Measurements from ENCODE around the gene PROM1. TPM values are rescaled to one million over a fixed set of nuclear protein-coding genes. Genes with fewer than 3 reads are reported as not detected.

The PROM1 gene
- total RNA-seq, 1 experiment from 2014 or later = 17.7 TPM

GRCh38 chr4:16027626-16028025, 56.2 kb downstream of the PROM1 start:
- ChIA-PET CTCF (interaction anchor here (0.6 to 2.5 kb wide), 4 partner anchors 172 to 237 kb away, joined by 3 to 12 read pairs (median 11); no protein-coding TSS in a partner anchor), RAD21 (ENCODE audit: low non-redundant PET in 1 of 2, low total read pairs in 2 of 2, uncharacterized antibody in 2 of 2, unreplicated experiment in 2 of 2) (no interaction called here), POLR2A (no interaction called here)
- Histone ChIP-seq H3K4me1 (ENCODE audit: control insufficient read depth in 1 of 2, insufficient read depth in 2 of 2, low read length in 2 of 2) (no peaks in the 10 kb centered on the region), H3K79me2 (ENCODE audit: insufficient read depth, low read length) (no peaks in the 10 kb centered on the region), H4K20me1 (ENCODE audit: insufficient read depth) (no peaks in the 10 kb centered on the region), H3K36me3 (ENCODE audit: control insufficient read depth in 1 of 2, insufficient read depth in 2 of 2, low read length in 2 of 2) (no peaks in the 10 kb centered on the region), H3K27ac (ENCODE audit: low read depth, low read length) (no peak overlapping the region), H3K9me2 (ENCODE audit: insufficient read depth) (no peaks in the 10 kb centered on the region), H3K27me3 (ENCODE audit: insufficient read depth, low read length) (no peaks in the 10 kb centered on the region), H3K4me3 (replicated peaks in 1 of 2; ENCODE audit: low read depth in 1 of 2, low read length in 2 of 2) (no peak overlapping the region), H2AFZ (ENCODE audit: low read depth, low read length, poor library complexity, severe bottlenecking) (no peak overlapping the region), H3K4me2 (ENCODE audit: low read length) (no peak overlapping the region), H3K9me3 (ENCODE audit: control insufficient read depth in 1 of 2, insufficient read depth in 1 of 2, low read depth in 1 of 2, low read length in 2 of 2) (no peaks in the 10 kb centered on the region), H3K9ac (ENCODE audit: low read length) (no peak overlapping the region)
- intact Hi-C loops (cut with micrococcal nuclease) = loop anchor here (10.0 kb wide), 2 partner anchors 417 to 1417 kb away; no protein-coding TSS in a partner anchor
- ATAC-seq = no peak
- TF ChIP-seq EZH2phosphoT487 (IDR thresholded peaks at IDR 0.05; ENCODE audit: borderline replicate concordance) (no peak), CBX3 (IDR thresholded peaks at IDR 0.05; ENCODE audit: low read depth) (no peak), EGR1 (IDR thresholded peaks at IDR 0.05; ENCODE audit: low read depth) (no peak), ZNF274 (IDR thresholded peaks at IDR 0.05; ENCODE audit: low read depth, low read length) (no peak), ZFX (IDR thresholded peaks at IDR 0.05) (no peak), SRF (IDR thresholded peaks at IDR 0.05; ENCODE audit: low read depth) (no peak), FOSL1 (IDR thresholded peaks at IDR 0.05; ENCODE audit: low read depth) (no peak), JUND (IDR thresholded peaks at IDR 0.05) (no peak), POLR2A (IDR thresholded peaks at IDR 0.05; ENCODE audit: borderline replicate concordance, extremely low read depth, insufficient read depth, insufficient read length) (no peak), SP1 (IDR thresholded peaks at IDR 0.05; ENCODE audit: low read depth) (no peak), EZH2 (IDR thresholded peaks at IDR 0.05) (no peak)
- no peak for DNase-seq (ENCODE audit: low read depth, low spot score)
- no TSS peak for BruUV-seq (replicated peaks)

GRCh38 chr4:16027114-16027513, 56.7 kb downstream of the PROM1 start:
- POLR2A ChIA-PET = no interaction called here
- intact Hi-C loops (cut with micrococcal nuclease) = loop anchor here (10.0 kb wide), 2 partner anchors 418 to 1418 kb away; no protein-coding TSS in a partner anchor

More at GRCh38 chr4:16027114-16027513, 56.7 kb downstream of the PROM1 start:
- Histone ChIP-seq H3K4me2 (ENCODE audit: low read length) (no peak overlapping the region), H2AFZ (ENCODE audit: low read depth, low read length, poor library complexity, severe bottlenecking) (no peak overlapping the region), H3K79me2 (ENCODE audit: insufficient read depth, low read length) (no peaks in the 10 kb centered on the region), H4K20me1 (ENCODE audit: insufficient read depth) (no peaks in the 10 kb centered on the region), H3K36me3 (ENCODE audit: control insufficient read depth in 1 of 2, insufficient read depth in 2 of 2, low read length in 2 of 2) (no peaks in the 10 kb centered on the region), H3K27me3 (ENCODE audit: insufficient read depth, low read length) (no peaks in the 10 kb centered on the region), H3K27ac (ENCODE audit: low read depth, low read length) (no peak overlapping the region), H3K9me2 (ENCODE audit: insufficient read depth) (no peaks in the 10 kb centered on the region), H3K9me3 (ENCODE audit: control insufficient read depth in 1 of 2, insufficient read depth in 1 of 2, low read depth in 1 of 2, low read length in 2 of 2) (no peaks in the 10 kb centered on the region), H3K4me3 (replicated peaks in 1 of 2; ENCODE audit: low read depth in 1 of 2, low read length in 2 of 2) (no peak overlapping the region), H3K4me1 (ENCODE audit: control insufficient read depth in 1 of 2, insufficient read depth in 2 of 2, low read length in 2 of 2) (no peaks in the 10 kb centered on the region), H3K9ac (ENCODE audit: low read length) (no peak overlapping the region)
- no TSS peak for BruUV-seq (replicated peaks)
- RAD21 ChIA-PET (ENCODE audit: low non-redundant PET in 1 of 2, low total read pairs in 2 of 2, uncharacterized antibody in 2 of 2, unreplicated experiment in 2 of 2) = no interaction called here
- CTCF ChIA-PET = interaction anchor here (2.2 to 2.5 kb wide), 2 partner anchors 172 to 237 kb away, joined by 11 to 12 read pairs; no protein-coding TSS in a partner anchor
- no peak for TF ChIP-seq ZNF274 (IDR thresholded peaks at IDR 0.05; ENCODE audit: low read depth, low read length)
- TF ChIP-seq, protein P1, sequence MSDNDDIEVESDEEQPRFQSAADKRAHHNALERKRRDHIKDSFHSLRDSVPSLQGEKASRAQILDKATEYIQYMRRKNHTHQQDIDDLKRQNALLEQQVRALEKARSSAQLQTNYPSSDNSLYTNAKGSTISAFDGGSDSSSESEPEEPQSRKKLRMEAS (IDR thresholded peaks at IDR 0.05) = no peak
- TF ChIP-seq SRF (IDR thresholded peaks at IDR 0.05; ENCODE audit: low read depth) = no peak
- TF ChIP-seq POLR2AphosphoS5 (IDR thresholded peaks at IDR 0.05; ENCODE audit: low read depth, low read length) = no peak
- no peak for TF ChIP-seq SP1 (IDR thresholded peaks at IDR 0.05; ENCODE audit: low read depth)
- TF ChIP-seq ELF1 (IDR thresholded peaks at IDR 0.05; ENCODE audit: borderline replicate concordance, low read depth) = no peak
- no peak for TF ChIP-seq FOSL1 (IDR thresholded peaks at IDR 0.05; ENCODE audit: low read depth)
- TF ChIP-seq POLR2A (IDR thresholded peaks at IDR 0.05; ENCODE audit: borderline replicate concordance, extremely low read depth, insufficient read depth, insufficient read length) = no peak
- TF ChIP-seq CEBPB (IDR thresholded peaks at IDR 0.05; ENCODE audit: low read depth) = no peak
- ATAC-seq = no peak
- DNase-seq (ENCODE audit: low read depth, low spot score) = no peak

Measured in HCT116 (cell line).